H54 (cell line): ENCODE data around the gene KPRP.

Experiments
- DNase-seq: peaks from one replicate; pipeline ENCODE4 v3.0.0; 2011; ENCODE audit warnings: low spot score, mixed read lengths; ENCODE audit not compliant: insufficient read length
- FAIRE-seq: peaks from 3 replicates; lab custom pipeline; 2011; peaks lifted over from hg19 to GRCh38; lab: Jason Lieb, UNC
- POLR2A ChIP-seq: IDR thresholded peaks from 2 replicates; pipeline ENCODE4 v1.6.1; 2011; ENCODE audit warnings: low read depth, mild to moderate bottlenecking, low read length

The KPRP gene

GRCh38 chr1:152796421-152796820 is 38.6 kb downstream of the KPRP start, which contains the start of gene LCE1D:
Gene LCE1D, plus strand, starts transcription at chr1:152796721. Its CDS starts 1,074 bp downstream, at chr1:152797795.
- DNase-seq (no peak), FAIRE-seq (no peak)
- TF ChIP-seq POLR2A: no peak

GRCh38 chr1:152801333-152801732 is 43.5 kb downstream of the KPRP start:
- no peak for FAIRE-seq
- no peak for TF ChIP-seq POLR2A
- no peak for DNase-seq

- DNase-seq (no peak), FAIRE-seq (no peak)
- TF ChIP-seq POLR2A: no peak
These were observed 48.8 kb downstream of the KPRP start, which contains the start of gene LCE1C for GRCh38 chr1:152806576-152806975. Gene LCE1C, minus strand, starts transcription at chr1:152806651. Its CDS starts 1,173 bp downstream, at chr1:152805478.

- FAIRE-seq (no peak), DNase-seq (no peak)
- TF ChIP-seq POLR2A: no peak
These were observed 53.2 kb downstream of the KPRP start for GRCh38 chr1:152811050-152811449.
